PFSK-1 (cell line): Measurements from ENCODE around the gene PAF1.

ENCODE experiments used
- FOXP2 ChIP-seq: optimal IDR thresholded peaks from 2 replicates; pipeline ENCODE3; 2011; ENCODE audit warnings: borderline replicate concordance, control low read depth, inconsistent platforms; ENCODE audit not compliant: insufficient read depth; ENCODE audit errors: extremely low read length, extremely low read depth
- POLR2AphosphoS5 ChIP-seq: IDR thresholded peaks from 2 replicates; pipeline ENCODE4 v1.6.1; 2012; ENCODE audit warnings: low read depth, mild to moderate bottlenecking, control low read depth, low read length, moderate library complexity
- REST ChIP-seq, 2 experiments: IDR thresholded peaks; 2 replicates each; pipeline versions ENCODE4 v1.6.1 to v1.8.0; 2011 to 2012; ENCODE audit warnings: low read depth in 2 of 2, low read length in 2 of 2, control low read depth in 1 of 2, inconsistent platforms in 1 of 2, mild to moderate bottlenecking in 1 of 2, moderate library complexity in 1 of 2; ENCODE audit not compliant: insufficient read depth in 1 of 2
- SIN3A ChIP-seq: IDR thresholded peaks from 2 replicates; pipeline ENCODE4 v1.6.1; 2012; ENCODE audit warnings: mild to moderate bottlenecking, low read length, moderate library complexity, borderline replicate concordance; ENCODE audit not compliant: insufficient read depth
- TAF1 ChIP-seq: IDR thresholded peaks from 2 replicates; pipeline ENCODE4 v1.6.1; 2012; ENCODE audit warnings: low read length, control low read depth, borderline replicate concordance; ENCODE audit not compliant: insufficient read depth

Gene PAF1

GRCh38 chr19:39423258-39424086 lies 32.6 kb upstream of the PAF1 start:
- TF ChIP-seq POLR2AphosphoS5 (no peak), TAF1 (no peak), FOXP2 (no peak)

DNA sequence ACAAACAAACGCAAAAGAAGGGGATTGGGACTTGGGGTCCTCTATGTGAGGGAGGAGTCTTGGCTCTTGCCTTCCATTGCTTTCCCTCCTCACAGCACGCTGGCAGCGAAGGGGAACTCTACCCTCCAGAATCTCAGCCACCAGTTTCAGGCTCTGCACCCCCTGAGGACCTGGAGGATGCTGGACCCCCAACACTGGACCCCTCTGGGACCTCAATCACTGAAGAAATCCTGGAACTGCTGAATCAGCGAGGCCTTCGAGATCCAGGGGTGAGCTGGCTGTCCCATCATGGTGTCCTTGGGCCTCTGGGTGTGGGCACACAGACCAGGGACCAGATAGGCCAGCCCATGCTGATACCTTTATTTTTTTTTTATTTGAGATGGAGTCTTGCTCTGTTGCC lies 31.1 kb upstream of the PAF1 start:
- TF ChIP-seq POLR2AphosphoS5 (no peak), TAF1 (no peak), REST (IDR thresholded peaks at IDR 0.05; ENCODE audit: insufficient read depth in 1 of 2, low read depth in 2 of 2, low read length in 2 of 2) (no peak), SIN3A (no peak), FOXP2 (no peak)

GRCh38 chr19:39420769-39421168 lies 29.9 kb upstream of the PAF1 start:
- no peak for TF ChIP-seq SIN3A
- no peak for TF ChIP-seq TAF1
- TF ChIP-seq REST (IDR thresholded peaks at IDR 0.05; ENCODE audit: insufficient read depth in 1 of 2, low read depth in 2 of 2, low read length in 2 of 2), result no peak

GRCh38 chr19:39419003-39419402 lies 28.1 kb upstream of the PAF1 start:
- TF ChIP-seq POLR2AphosphoS5 (no peak), FOXP2 (no peak), REST (IDR thresholded peaks at IDR 0.05; ENCODE audit: insufficient read depth in 1 of 2, low read depth in 2 of 2, low read length in 2 of 2) (no peak), SIN3A (no peak), TAF1 (no peak)

DNA sequence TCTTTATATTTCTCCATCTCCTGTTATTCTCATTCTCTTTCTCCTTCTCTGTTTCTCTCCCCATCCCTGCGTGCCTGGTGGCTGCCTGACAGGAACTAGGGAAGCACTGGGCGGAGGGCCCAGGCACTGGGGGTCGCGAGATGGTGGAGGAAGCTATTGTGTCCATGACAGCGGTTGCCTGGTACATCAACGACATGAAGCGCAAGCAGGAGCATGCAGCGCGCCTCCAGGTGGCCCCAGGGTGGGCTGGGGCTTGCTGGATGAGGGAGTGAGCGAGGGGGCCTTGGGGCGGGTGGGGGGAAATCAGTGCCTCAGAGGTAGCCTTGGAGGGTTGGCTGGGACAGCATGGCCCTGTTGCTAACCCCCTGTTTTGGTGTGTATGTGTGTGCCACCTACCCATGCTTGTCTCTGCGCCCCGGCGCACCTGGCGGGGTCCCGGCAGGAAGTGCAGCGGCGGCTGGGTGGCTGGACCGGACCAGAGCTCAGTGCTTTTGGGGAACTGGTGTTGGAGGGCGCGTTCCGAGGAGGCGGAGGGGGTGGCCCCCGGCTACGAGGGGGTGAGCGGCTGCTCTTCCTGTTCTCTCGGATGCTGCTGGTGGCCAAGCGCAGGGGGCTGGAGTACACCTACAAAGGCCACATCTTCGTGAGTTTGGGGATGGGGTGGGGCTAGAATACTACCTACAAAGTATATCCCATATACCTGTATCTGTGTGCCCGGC lies 26.7 kb upstream of the PAF1 start:
- no peak for TF ChIP-seq POLR2AphosphoS5
- no peak for TF ChIP-seq TAF1
- no peak for TF ChIP-seq FOXP2
- no peak for TF ChIP-seq SIN3A
- TF ChIP-seq REST (IDR thresholded peaks at IDR 0.05; ENCODE audit: insufficient read depth in 1 of 2, low read depth in 2 of 2, low read length in 2 of 2), result no peak
